Measurements from ENCODE around the gene ATP10A.

ATP10A gene

DNA sequence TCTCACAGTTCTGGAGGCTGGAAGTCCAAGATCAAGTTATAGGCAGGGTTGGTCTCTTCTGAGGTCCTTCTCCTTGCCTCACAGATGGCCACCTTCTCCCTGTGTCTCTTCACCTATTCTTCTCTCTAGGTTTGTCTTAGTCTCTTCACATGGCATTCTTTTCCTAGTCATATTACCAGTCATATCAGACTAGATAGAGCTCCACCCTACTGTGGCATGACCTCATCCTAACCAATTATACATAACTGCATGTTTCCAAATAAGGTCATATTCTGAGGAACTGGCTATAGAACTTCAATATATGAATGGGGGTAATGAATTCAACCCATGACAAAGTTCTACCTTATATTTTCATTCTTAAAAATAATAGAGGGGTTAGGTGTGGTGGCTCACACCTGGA, 227.9 kb downstream of the ATP10A start:
- no peak overlapping the region for H3K27ac Mint-ChIP-seq
- no peaks in the 10 kb centered on the region for H3K36me3 Mint-ChIP-seq
- H3K27me3 Mint-ChIP-seq, result peaks cover 8% of the 10 kb centered on the region
- no peaks in the 10 kb centered on the region for H3K4me1 Mint-ChIP-seq
- no peaks in the 10 kb centered on the region for H3K9me3 Mint-ChIP-seq
- H3K4me3 Mint-ChIP-seq, result no peak overlapping the region

- Mint-ChIP-seq H3K9me3 (no peaks in the 10 kb centered on the region), H3K27me3 (peaks cover 5% of the 10 kb centered on the region), H3K36me3 (no peaks in the 10 kb centered on the region), H3K4me3 (no peak overlapping the region), H3K27ac (no peak overlapping the region), H3K4me1 (no peaks in the 10 kb centered on the region)
These were observed 229.3 kb downstream of the ATP10A start for GRCh38 chr15:25633862-25634261.

- H3K27ac Mint-ChIP-seq, result no peak overlapping the region
- H3K4me3 Mint-ChIP-seq, result no peak overlapping the region
- no peaks in the 10 kb centered on the region for H3K9me3 Mint-ChIP-seq
- no peaks in the 10 kb centered on the region for H3K36me3 Mint-ChIP-seq
- H3K27me3 Mint-ChIP-seq, result peaks cover 2% of the 10 kb centered on the region
- no peaks in the 10 kb centered on the region for H3K4me1 Mint-ChIP-seq
These were observed 231.2 kb downstream of the ATP10A start for GRCh38 chr15:25631971-25632370.

All from activated naive CD4-positive, alpha-beta T cell treated with anti-CD3 and anti-CD28 coated beads, Interleukin-2, amount 50 U/mL, for 24 hours (primary cell).